ENCODE data around the gene BRD3OS.
A peak's percentile ranks its signal among the peaks of the same experiment; 100 is the strongest.

The BRD3OS gene

DNA sequence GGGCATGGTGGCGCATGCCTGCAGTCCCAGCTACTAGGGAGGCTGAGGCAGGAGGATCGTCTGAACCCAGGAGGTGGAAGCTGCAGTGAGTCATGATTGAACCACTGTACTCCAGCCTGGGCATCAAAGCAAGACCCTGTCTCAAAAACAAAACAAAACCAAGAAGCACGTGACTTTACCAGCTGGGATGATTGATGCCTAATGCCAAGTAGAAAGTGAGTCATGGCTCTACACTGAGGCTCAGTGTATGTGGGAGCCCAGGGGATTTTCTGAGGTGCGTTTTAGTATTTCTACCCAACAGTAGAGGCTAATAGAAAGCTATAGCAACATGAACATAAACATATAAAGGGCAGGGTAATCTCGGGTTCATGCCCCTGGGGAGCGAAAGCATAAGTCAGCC is 13.9 kb upstream of the BRD3OS start:
- TF ChIP-seq CTCF (IDR thresholded peaks at IDR 0.05): no peak
- TF ChIP-seq ZFX (IDR thresholded peaks at IDR 0.05; ENCODE audit: borderline replicate concordance): no peak
- no peak overlapping the region for H3K27ac ChIP-seq

DNA sequence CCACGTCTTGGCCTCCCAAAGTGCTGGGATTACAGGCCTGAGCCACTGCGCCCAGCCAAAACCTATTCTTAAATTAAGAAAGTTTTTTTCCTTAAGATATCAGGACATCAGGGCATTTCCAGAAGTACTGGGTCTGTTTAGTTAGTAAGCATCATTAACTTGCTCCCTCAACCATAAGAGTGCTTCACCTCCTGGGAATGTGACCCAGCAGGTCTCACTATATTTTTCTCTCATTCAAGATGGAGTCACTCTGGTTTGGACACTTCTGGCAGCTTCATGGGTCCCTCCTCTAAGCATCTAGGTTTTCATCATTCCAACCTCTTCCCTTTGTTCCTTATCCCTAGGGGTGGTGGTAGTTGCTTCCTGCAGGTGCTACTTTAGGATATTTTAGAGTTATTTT is 10.3 kb upstream of the BRD3OS start:
- H3K27ac ChIP-seq: no peak overlapping the region
- TF ChIP-seq ZFX (IDR thresholded peaks at IDR 0.05; ENCODE audit: borderline replicate concordance) (no peak), CTCF (IDR thresholded peaks at IDR 0.05) (no peak)

- H3K27ac ChIP-seq: peak overlapping the region; percentile 41; the same call in 1 of the 2 replicates
- TF ChIP-seq ZFX (IDR thresholded peaks at IDR 0.05; ENCODE audit: borderline replicate concordance) (no peak), CTCF (IDR thresholded peaks at IDR 0.05) (no peak)
Measured at GRCh38 chr9:134024214-134024792, 978 bp upstream of the BRD3OS start.

DNA sequence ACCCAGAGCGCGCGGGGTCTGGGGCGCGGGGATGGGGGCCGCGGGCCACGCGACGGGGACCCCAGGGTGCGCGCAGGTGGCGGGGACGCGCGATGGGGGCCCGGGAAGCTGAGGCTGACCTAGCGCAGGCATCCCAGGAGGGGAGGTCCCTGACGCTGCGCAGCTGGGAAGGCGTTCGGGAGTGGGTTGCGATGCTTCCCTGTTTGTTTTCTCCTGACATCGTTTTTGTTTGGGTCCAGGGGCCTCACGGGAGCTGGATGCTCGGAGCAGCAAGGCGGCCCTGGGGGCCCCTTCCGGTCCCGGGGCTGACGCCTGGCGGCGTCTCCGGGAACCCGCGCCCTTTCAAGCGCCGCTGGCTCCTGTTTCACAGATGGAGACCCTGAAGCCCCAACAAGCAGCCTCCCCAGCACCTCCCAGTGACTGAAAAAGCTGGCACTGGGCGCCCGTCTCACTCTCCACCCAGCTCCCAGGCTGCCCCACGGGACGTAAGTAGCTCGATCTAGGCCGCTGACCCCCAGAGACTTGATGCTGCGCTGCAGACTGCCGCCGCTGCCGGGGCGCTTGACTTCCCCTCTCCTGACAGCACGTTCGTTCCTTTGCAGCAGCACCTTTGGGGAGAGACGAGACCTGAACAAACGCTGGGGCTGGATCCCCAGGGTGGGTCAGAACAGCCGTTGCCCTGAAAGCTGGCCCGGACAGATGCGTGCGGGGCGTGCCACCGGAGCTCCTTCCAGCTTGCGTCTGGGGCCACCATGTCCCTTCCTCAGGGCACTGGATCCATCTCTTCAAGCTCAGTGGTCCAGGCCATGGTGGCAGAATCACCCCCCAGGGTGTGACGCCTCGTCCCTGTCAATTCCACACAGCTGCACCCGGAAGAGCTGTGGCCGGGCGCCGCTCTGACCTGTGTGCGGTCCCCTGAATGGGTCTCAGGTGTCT is 593 bp downstream of the BRD3OS start:
- TF ChIP-seq ZFX (IDR thresholded peaks at IDR 0.05; ENCODE audit: borderline replicate concordance): no peak
- H3K27ac ChIP-seq: 0 out of 2 replicates have a peak overlapping the region, but pooled peaks have one; percentile 36

DNA sequence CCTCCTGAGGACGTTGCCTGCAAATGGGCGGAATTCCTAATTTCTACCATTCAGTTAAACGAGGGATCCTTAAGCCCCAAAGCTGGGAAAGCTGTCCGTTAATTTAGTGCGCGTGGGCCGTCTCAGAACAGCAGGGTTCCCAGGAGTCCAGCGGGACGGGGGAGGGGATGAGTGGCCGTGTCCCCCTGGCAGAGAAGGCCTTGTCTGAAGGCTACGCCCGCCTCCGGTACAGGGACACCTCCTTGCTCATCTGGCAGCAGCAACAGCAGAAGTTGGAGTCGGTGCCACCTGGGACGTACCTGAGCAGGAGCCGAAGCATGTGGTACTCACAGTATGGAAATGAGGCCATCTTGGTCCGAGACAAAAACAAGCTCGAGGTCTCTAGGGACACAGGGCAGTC is 1.3 kb downstream of the BRD3OS start:
- H3K27ac ChIP-seq: no peak overlapping the region

DNA sequence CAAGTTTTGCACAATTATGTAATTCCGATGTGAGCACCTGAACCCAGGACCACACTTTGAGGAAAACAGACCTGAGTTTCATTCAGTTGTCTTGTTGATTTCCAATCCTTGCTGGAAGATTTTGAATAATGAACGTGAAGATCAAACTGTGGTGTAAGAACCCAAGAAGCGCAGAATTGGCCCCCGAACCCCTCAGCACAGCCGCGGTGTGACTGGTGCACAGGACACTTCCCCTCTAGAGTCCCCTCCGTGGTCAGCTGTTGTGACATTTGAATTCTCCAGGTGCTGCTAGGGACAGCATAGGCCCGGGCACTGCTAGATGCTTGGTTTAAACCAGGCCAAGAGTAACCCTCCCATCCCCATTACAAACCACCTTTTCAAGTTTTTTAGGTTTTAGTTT is 1.7 kb downstream of the BRD3OS start:
- TF ChIP-seq CTCF (IDR thresholded peaks at IDR 0.05) (no peak), ZFX (IDR thresholded peaks at IDR 0.05; ENCODE audit: borderline replicate concordance) (no peak)
- H3K27ac ChIP-seq: no peak overlapping the region

More for the DNA sequence above, 1.3 kb downstream of the BRD3OS start:
- TF ChIP-seq ZFX (IDR thresholded peaks at IDR 0.05; ENCODE audit: borderline replicate concordance) (no peak), CTCF (IDR thresholded peaks at IDR 0.05) (no peak)

DNA sequence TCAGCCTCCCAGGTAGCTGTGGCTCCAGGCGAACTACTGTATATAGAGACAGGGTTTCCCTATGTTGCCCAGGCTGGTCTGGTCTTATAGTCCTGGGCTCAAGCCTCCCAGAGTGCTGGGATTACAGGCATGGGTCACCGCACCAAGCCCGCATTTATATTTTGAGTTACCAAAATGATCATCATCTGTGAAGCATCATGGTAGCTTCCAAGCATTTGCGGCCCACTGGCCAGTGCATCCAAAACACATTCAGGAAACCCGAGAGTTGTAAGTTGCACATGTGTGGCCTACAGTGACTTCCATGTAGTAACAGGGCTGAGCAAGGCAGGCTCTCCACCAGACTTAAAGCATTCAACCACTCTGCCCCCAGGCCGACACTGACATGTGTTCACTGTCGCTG is 2.3 kb downstream of the BRD3OS start:
- no peak overlapping the region for H3K27ac ChIP-seq
- TF ChIP-seq ZFX (IDR thresholded peaks at IDR 0.05; ENCODE audit: borderline replicate concordance) (no peak), CTCF (IDR thresholded peaks at IDR 0.05) (no peak)

Measured in 22Rv1 (cell line).